ENCODE measurements around the gene SUPT16H. TPM values are rescaled to one million over a fixed set of nuclear protein-coding genes. Genes with fewer than 3 reads are reported as not detected.

The SUPT16H gene
- total RNA-seq, 1 donor from 2014 or later = 57.7 TPM

GRCh38 chr14:21311614-21312013 is 72.2 kb downstream of the SUPT16H start:
- no peak overlapping the region for H3K4me3 Mint-ChIP-seq (ENCODE audit: unreplicated experiment)
- H3K27me3 Mint-ChIP-seq (ENCODE audit: low read depth) = peaks cover 14% of the 10 kb centered on the region
- peaks cover 10% of the 10 kb centered on the region for H3K4me1 Mint-ChIP-seq (ENCODE audit: low read depth)
- H3K9me3 Mint-ChIP-seq (ENCODE audit: low read depth) = no peaks in the 10 kb centered on the region
- no peak for DNase-seq (ENCODE audit: low spot score)
- TF ChIP-seq CTCF (IDR thresholded peaks at IDR 0.05) = no peak
- no peak overlapping the region for H3K27ac Mint-ChIP-seq (ENCODE audit: unreplicated experiment)
- no peaks in the 10 kb centered on the region for H3K36me3 Mint-ChIP-seq (ENCODE audit: low read depth)

GRCh38 chr14:21309956-21310355 is 73.9 kb downstream of the SUPT16H start:
- H3K4me3 Mint-ChIP-seq (ENCODE audit: unreplicated experiment) = no peak overlapping the region
- no peaks in the 10 kb centered on the region for H3K36me3 Mint-ChIP-seq (ENCODE audit: low read depth)
- no peaks in the 10 kb centered on the region for H3K9me3 Mint-ChIP-seq (ENCODE audit: low read depth)
- H3K27ac Mint-ChIP-seq (ENCODE audit: unreplicated experiment) = no peak overlapping the region
- H3K27me3 Mint-ChIP-seq (ENCODE audit: low read depth) = peaks cover 16% of the 10 kb centered on the region
- TF ChIP-seq CTCF (IDR thresholded peaks at IDR 0.05) = no peak
- DNase-seq (ENCODE audit: low spot score) = no peak
- H3K4me1 Mint-ChIP-seq (ENCODE audit: low read depth) = peaks cover 10% of the 10 kb centered on the region

GRCh38 chr14:21309238-21309636 is 74.6 kb downstream of the SUPT16H start:
- no peak for DNase-seq (ENCODE audit: low spot score)
- H3K27me3 Mint-ChIP-seq (ENCODE audit: low read depth) = peaks cover 19% of the 10 kb centered on the region
- H3K9me3 Mint-ChIP-seq (ENCODE audit: low read depth) = no peaks in the 10 kb centered on the region
- H3K4me3 Mint-ChIP-seq (ENCODE audit: unreplicated experiment) = peak overlapping the region; percentile 65
- TF ChIP-seq CTCF (IDR thresholded peaks at IDR 0.05) = no peak
- no peak overlapping the region for H3K27ac Mint-ChIP-seq (ENCODE audit: unreplicated experiment)
- peaks cover 10% of the 10 kb centered on the region for H3K4me1 Mint-ChIP-seq (ENCODE audit: low read depth)
- no peaks in the 10 kb centered on the region for H3K36me3 Mint-ChIP-seq (ENCODE audit: low read depth)

- Mint-ChIP-seq H3K4me1 (ENCODE audit: low read depth) (peaks cover 10% of the 10 kb centered on the region), H3K9me3 (ENCODE audit: low read depth) (no peaks in the 10 kb centered on the region), H3K27me3 (ENCODE audit: low read depth) (peaks cover 19% of the 10 kb centered on the region), H3K36me3 (ENCODE audit: low read depth) (no peaks in the 10 kb centered on the region), H3K4me3 (ENCODE audit: unreplicated experiment) (peak overlapping the region; percentile 65), H3K27ac (ENCODE audit: unreplicated experiment) (peak overlapping the region; percentile 42)
- no peak for DNase-seq (ENCODE audit: low spot score)
- no peak for TF ChIP-seq CTCF (IDR thresholded peaks at IDR 0.05)
Measured at GRCh38 chr14:21308479-21309237, 75.2 kb downstream of the SUPT16H start.

- H3K27me3 Mint-ChIP-seq (ENCODE audit: low read depth) = peaks cover 20% of the 10 kb centered on the region
- no peak for TF ChIP-seq CTCF (IDR thresholded peaks at IDR 0.05)
- peaks cover 10% of the 10 kb centered on the region for H3K4me1 Mint-ChIP-seq (ENCODE audit: low read depth)
Measured at GRCh38 chr14:21308132-21308478, 75.7 kb downstream of the SUPT16H start.

More at GRCh38 chr14:21308132-21308478, 75.7 kb downstream of the SUPT16H start:
- Mint-ChIP-seq H3K36me3 (ENCODE audit: low read depth) (no peaks in the 10 kb centered on the region), H3K4me3 (ENCODE audit: unreplicated experiment) (peak overlapping the region; percentile 65), H3K27ac (ENCODE audit: unreplicated experiment) (peak overlapping the region; percentile 42), H3K9me3 (ENCODE audit: low read depth) (no peaks in the 10 kb centered on the region)
- DNase-seq (ENCODE audit: low spot score) = no peak
